GM13976 (cell line): Measurements from ENCODE around the gene TGM6.

Experiments
- DNase-seq: peaks from one replicate; pipeline ENCODE4 v3.0.0; 2012; ENCODE audit warnings: low spot score
- in situ Hi-C: fragments of 300-500 bp; cut with MboI; formaldehyde crosslinking; loops from one replicate; pipeline ENCODE4 v1.12.0; 2022; ENCODE audit warnings: low sequenced_read_pairs, mixed read lengths, inconsistent platforms; ENCODE audit not compliant: unreplicated experiment
- TF ChIP-seq, protein P1 (sequence below): IDR thresholded peaks from 2 replicates; pipeline ENCODE4 v1.5.1; 2012; ENCODE audit warnings: borderline replicate concordance, mild to moderate bottlenecking; ENCODE audit not compliant: insufficient read depth; ENCODE audit errors: extremely low read depth, missing control alignments, control extremely low read depth

TGM6 gene

DNA sequence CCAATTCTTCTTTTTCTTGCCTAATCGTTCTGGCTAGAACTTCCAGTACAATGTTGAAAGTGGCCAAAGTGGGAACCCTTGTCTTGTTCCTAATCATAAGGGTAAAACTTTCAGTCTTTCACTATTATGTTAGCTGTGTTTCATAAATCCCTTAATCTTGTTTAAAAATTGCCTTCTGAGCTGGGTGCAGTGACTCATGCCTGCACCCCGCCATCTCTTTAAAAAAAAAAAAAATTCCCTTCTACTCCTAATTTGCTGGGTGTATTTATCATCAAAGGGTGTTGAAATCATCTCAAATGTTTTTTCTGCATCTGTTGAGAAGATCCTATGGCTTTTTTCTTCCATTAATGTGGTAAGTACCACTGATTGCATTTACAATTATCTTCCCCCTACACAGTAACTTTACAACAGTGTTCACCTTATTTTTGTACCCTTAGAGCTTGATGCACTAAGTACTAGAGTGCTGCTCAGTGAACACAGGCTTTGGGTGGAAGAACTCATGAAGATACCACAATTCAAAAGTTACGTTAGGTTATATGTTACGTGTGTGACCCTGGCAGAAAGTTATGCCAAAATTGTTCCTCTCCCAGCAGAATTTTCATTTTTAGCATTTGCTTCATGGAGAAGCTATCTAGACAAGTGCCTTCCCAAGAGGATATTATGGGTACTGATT is 80.2 kb downstream of the TGM6 start:
- DNase-seq = no peak
- TF ChIP-seq, protein P1, sequence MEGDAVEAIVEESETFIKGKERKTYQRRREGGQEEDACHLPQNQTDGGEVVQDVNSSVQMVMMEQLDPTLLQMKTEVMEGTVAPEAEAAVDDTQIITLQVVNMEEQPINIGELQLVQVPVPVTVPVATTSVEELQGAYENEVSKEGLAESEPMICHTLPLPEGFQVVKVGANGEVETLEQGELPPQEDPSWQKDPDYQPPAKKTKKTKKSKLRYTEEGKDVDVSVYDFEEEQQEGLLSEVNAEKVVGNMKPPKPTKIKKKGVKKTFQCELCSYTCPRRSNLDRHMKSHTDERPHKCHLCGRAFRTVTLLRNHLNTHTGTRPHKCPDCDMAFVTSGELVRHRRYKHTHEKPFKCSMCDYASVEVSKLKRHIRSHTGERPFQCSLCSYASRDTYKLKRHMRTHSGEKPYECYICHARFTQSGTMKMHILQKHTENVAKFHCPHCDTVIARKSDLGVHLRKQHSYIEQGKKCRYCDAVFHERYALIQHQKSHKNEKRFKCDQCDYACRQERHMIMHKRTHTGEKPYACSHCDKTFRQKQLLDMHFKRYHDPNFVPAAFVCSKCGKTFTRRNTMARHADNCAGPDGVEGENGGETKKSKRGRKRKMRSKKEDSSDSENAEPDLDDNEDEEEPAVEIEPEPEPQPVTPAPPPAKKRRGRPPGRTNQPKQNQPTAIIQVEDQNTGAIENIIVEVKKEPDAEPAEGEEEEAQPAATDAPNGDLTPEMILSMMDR = no peak
- in situ Hi-C loops = loop anchor here (25.0 kb wide), 1 partner anchor 249 kb away; no protein-coding TSS in a partner anchor

DNA sequence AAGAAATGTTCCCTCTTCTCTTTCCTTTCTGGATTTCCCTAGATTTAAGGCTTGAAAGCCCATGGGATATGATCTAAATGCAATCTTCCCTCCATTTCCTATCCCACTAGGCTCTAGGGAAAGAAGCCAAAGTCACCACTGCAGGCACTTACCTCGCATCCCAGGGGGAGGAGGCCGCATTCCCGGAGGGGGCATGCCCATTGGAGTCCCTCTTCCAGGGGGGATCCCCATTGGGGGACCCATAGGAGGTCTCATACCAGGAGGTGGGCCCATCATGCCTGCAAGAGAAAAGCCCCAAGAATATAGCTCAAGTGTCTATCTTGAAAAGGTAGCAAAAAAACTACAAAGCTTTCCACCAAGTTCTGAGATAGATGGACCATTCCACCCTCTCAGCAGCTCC is 81.8 kb downstream of the TGM6 start:
- in situ Hi-C loops = loop anchor here (25.0 kb wide), 1 partner anchor 250 kb away; no protein-coding TSS in a partner anchor
- TF ChIP-seq, protein P1 = no peak
- DNase-seq = no peak

DNA sequence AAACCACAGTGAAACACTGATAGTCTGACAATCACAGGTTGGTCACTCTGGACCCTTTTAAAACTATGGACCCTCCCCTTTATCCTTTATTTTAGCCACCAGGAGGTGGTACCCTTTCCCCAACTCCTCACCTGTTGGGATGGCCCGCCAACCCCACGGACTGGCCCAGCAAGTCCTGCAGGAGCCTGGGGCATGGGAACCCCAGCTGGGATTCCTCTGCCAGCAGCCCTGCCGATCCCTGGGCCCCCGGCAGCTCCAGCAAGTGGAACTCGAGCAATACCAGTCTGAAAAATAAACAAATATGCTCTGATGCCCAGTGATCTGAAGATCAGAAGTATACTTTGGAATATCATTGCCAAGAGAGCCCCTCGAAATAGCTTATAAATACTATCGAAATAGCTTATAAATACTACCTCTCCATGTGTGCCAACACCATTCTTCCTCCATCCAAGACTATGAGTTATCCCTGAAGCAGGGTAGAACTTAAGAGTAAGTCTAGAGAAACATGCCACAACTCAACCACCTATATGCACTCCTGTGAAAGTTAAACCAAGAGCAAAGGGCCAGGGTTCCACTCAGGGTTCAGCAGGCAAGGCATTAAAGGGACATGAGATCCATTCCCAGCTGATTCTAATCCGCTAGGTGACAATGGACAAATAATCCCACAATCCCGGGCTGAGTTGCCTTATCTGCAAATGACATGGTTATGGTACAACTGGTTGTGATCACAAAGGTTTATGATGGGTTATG is 83.1 kb downstream of the TGM6 start:
- DNase-seq = no peak
- TF ChIP-seq, protein P1 = no peak
- in situ Hi-C loops = loop anchor here (25.0 kb wide), 1 partner anchor 251 kb away; no protein-coding TSS in a partner anchor

DNA sequence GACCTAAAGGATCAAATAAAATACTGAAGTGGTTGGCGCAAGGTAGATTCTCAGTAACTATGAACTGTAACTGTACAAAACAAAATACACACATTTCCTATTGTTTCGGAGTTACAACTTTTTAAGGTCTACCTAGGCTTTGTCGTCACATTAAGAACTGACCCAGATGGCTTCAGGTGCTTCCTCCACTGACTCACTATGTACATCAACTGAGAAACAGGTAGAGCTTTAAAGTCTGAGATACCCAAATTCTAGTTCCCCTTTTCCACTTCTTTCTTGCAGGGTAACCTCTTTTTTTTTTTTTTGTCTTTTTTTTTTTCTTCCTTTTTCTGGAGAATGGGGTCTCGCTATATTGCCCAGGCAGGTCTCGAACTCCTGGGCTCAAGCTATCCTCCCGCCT is 84.4 kb downstream of the TGM6 start:
- DNase-seq = no peak
- in situ Hi-C loops = loop anchor here (25.0 kb wide), 1 partner anchor 253 kb away; no protein-coding TSS in a partner anchor
- TF ChIP-seq, protein P1 = no peak

DNA sequence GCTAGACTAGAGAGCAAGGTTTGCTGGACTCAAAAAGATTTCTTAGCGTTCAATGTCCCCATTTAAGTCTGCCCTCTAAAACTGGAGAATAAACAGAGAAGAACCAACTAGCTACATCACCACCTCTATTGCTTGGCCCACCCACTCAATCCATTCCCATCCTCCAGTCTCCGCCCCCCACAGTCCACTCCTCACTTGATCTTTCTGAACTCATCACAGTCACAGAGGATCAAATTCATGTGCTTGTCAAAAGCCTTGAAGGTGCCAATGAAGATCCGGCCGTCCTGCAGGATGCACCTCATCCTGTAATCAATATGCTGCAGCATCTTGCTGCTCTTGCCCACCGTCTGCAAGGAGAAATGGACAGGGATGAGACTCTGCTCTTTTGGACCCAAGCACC is 86.7 kb downstream of the TGM6 start:
- TF ChIP-seq, protein P1 = no peak
- in situ Hi-C loops = loop anchor here (25.0 kb wide), 1 partner anchor 255 kb away; no protein-coding TSS in a partner anchor

DNA sequence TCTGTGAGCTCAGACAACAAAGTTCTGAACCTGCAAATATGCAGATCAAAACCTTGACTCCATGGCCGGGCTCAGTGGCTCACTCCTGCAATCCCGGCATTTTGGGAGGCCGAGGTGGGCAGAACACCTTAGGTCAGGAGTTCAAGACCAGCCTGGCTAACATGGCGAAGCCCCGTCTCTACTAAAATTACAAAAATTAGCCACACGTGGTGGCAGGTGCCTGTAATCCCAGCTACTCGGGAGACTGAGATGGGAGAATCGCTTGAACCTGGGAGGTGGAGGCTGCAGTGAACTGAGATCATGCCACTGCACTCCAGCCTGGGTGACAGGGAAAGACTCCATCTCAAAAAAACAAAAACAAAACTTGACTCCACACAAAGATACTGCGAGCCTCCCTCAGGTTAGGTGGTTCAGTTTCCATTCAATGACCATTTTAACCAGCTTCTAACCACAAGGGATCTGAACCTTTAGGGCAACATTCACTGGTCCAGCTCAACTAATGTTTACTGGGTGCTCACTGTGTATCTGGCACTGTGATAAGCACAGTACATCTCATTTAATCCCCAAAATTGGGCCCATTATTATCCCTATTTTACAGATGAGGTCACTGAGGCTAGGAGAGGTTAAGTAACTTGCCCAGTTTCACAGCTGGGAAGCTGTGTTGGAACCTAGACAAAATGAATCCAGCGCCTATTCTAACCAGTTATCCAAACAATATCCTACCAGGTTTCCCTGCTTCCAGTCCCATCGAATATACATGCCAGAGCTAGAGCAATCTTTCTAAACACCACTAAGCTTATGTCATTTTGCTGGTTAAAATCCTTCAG is 88.1 kb downstream of the TGM6 start:
- in situ Hi-C loops = loop anchor here (25.0 kb wide), 1 partner anchor 256 kb away; no protein-coding TSS in a partner anchor
- DNase-seq = no peak
- TF ChIP-seq, protein P1 = no peak

More for the DNA sequence above, 86.7 kb downstream of the TGM6 start:
- DNase-seq = no peak
